GM18519 (cell line): Measurements from ENCODE around the gene MCHR2.
A peak's percentile ranks its signal among the peaks of the same experiment; 100 is the strongest.
"Not testable (repeated sequence)": the region's sequence is repeated elsewhere in the genome, so short reads cannot be mapped to it uniquely, and the experiment has no call there.

ENCODE experiments used
- ATAC-seq: cut with Tn5 transposase; IDR thresholded peaks from one replicate; pipeline ENCODE4 v1.9.1; 2021; ENCODE audit warnings: mild to moderate bottlenecking, moderate library complexity; ENCODE audit not compliant: unreplicated experiment, low FRiP score

Gene MCHR2

GRCh38 chr6:99993533-99994251 lies at the start of gene MCHR2:
Gene MCHR2 (minus strand): TSS chr6:99994223. CDS start chr6:99956147, 38,076 bp downstream.
- no peak for ATAC-seq

GRCh38 chr6:100038546-100038945 lies 44.5 kb upstream of the MCHR2 start:
- ATAC-seq = not testable (repeated sequence)

- peak; percentile 55 for ATAC-seq
Measured at GRCh38 chr6:100035873-100036653, 42.0 kb upstream of the MCHR2 start.

- ATAC-seq = no peak
Measured at GRCh38 chr6:100023798-100024197, 29.8 kb upstream of the MCHR2 start.

- ATAC-seq = no peak
Measured at GRCh38 chr6:100022847-100023246, 28.8 kb upstream of the MCHR2 start.

- no peak for ATAC-seq
Measured at GRCh38 chr6:100008857-100009256, 14.8 kb upstream of the MCHR2 start.

GRCh38 chr6:100001915-100002388 lies 7.9 kb upstream of the MCHR2 start:
- ATAC-seq = peak; percentile 96

GRCh38 chr6:99997141-99997540 lies 3.1 kb upstream of the MCHR2 start:
- no peak for ATAC-seq

GRCh38 chr6:99995916-99996315 lies 1.9 kb upstream of the MCHR2 start:
- ATAC-seq = no peak

- ATAC-seq = no peak
Measured at GRCh38 chr6:99993146-99993532, 884 bp downstream of the MCHR2 start.

GRCh38 chr6:99991955-99992354 lies 2.1 kb downstream of the MCHR2 start:
- no peak for ATAC-seq

GRCh38 chr6:99980741-99981140 lies 13.3 kb downstream of the MCHR2 start:
- no peak for ATAC-seq

GRCh38 chr6:99979953-99980352 lies 14.1 kb downstream of the MCHR2 start:
- no peak for ATAC-seq

GRCh38 chr6:99967052-99967451 lies 27.0 kb downstream of the MCHR2 start:
- ATAC-seq = no peak

- ATAC-seq = no peak
Measured at GRCh38 chr6:99960027-99960426, 34.0 kb downstream of the MCHR2 start.

GRCh38 chr6:99951016-99951805 lies 42.8 kb downstream of the MCHR2 start:
- no peak for ATAC-seq

GRCh38 chr6:99946005-99946404 lies 48.0 kb downstream of the MCHR2 start:
- no peak for ATAC-seq

GRCh38 chr6:99943846-99944245 lies 50.2 kb downstream of the MCHR2 start:
- ATAC-seq = no peak

- ATAC-seq = no peak
Measured at GRCh38 chr6:99940582-99940981, 53.4 kb downstream of the MCHR2 start.

- ATAC-seq = no peak
Measured at GRCh38 chr6:99933129-99933528, 60.9 kb downstream of the MCHR2 start.

- ATAC-seq = no peak
Measured at GRCh38 chr6:99912657-99913056, 81.4 kb downstream of the MCHR2 start.
